Endothelial cell of umbilical vein (primary cell): ENCODE measurements around the gene NEU1. TPM values are rescaled to one million over a fixed set of nuclear protein-coding genes. Genes with fewer than 3 reads are reported as not detected.

Source experiments
- BruUV-seq: library from RNA; stranded (reverse); fragments of 400-500 nt; replicated peaks from 2 replicates; lab custom pipeline; 2021; lab: Mats Ljungman, UMichigan
- CTCF ChIA-PET: fragments of 300-600, 350-600 bp; sonication (Branson Sonifier 250); formaldehyde crosslinking; loops from one replicate; lab custom pipeline; 2021; ENCODE audit warnings: antibody characterized with exemption, inconsistent platforms; lab: Charles Lee
- POLR2A ChIA-PET: fragments of 300-600, 350-600 bp; sonication (Branson Sonifier 250); formaldehyde crosslinking; loops from one replicate; lab custom pipeline; 2021; ENCODE audit warnings: antibody characterized with exemption, inconsistent platforms; lab: Charles Lee
- DNase-seq: peaks from one replicate; pipeline ENCODE4 v3.0.0-alpha.2; 2011; ENCODE audit warnings: low read depth, low spot score
- FAIRE-seq: peaks from 2 replicates; lab custom pipeline; 2011; peaks lifted over from hg19 to GRCh38; lab: Jason Lieb, UNC
- H2AFZ ChIP-seq: 2 replicates; pipeline ENCODE4 v1.6.0; 2012; ENCODE audit warnings: low read depth, low read length, control low read depth, inconsistent platforms
- H3K27ac ChIP-seq: 2 replicates; pipeline ENCODE4 v1.5.1; 2011; ENCODE audit warnings: low read depth, mild to moderate bottlenecking, control low read depth, low read length, moderate library complexity; ENCODE audit not compliant: insufficient read depth
- H3K27me3 ChIP-seq, 2 experiments: 2 replicates each; pipeline versions ENCODE4 v1.6.0 to v1.6.1; 2011; ENCODE audit warnings: low read length in 2 of 2, mixed read lengths in 1 of 2; ENCODE audit not compliant: control insufficient read depth in 2 of 2, insufficient read depth in 2 of 2
- H3K36me3 ChIP-seq, 2 experiments: 2 replicates in 1 of 2; 3 replicates in 1 of 2; pipeline ENCODE4 v1.5.1; 2011; ENCODE audit warnings: low read length in 2 of 2, mild to moderate bottlenecking in 1 of 2, moderate library complexity in 1 of 2; ENCODE audit not compliant: control insufficient read depth in 2 of 2, insufficient read depth in 2 of 2; ENCODE audit errors: extremely low read depth in 1 of 2
- H3K4me1 ChIP-seq: 3 replicates; pipeline ENCODE4 v1.5.1; 2011; ENCODE audit warnings: mild to moderate bottlenecking, low read length; ENCODE audit not compliant: control insufficient read depth, insufficient read depth; ENCODE audit errors: extremely low read depth
- H3K4me2 ChIP-seq: 2 replicates; pipeline ENCODE4 v1.6.1; 2011; ENCODE audit warnings: low read length, control low read depth, mixed read lengths; ENCODE audit not compliant: insufficient read depth
- H3K4me3 ChIP-seq, 3 experiments: fragments of 200-600 bp in 1 of 3; sonication (generic), shearing (Covaris generic) in 1 of 3; replicated peaks in 1 of 3; 2 replicates each; pipeline ENCODE4 v1.5.1; 2011 to 2016; ENCODE audit warnings: control low read depth in 3 of 3, low read length in 3 of 3, mild to moderate bottlenecking in 2 of 3, inconsistent platforms in 1 of 3, low read depth in 1 of 3, moderate library complexity in 1 of 3; ENCODE audit not compliant: insufficient read depth in 1 of 3
- H3K79me2 ChIP-seq: 2 replicates; pipeline ENCODE4 v1.6.0; 2012; ENCODE audit warnings: low read length, inconsistent platforms; ENCODE audit not compliant: control insufficient read depth, insufficient read depth
- H3K9ac ChIP-seq: replicated peaks from 2 replicates; pipeline ENCODE3; 2011; ENCODE audit warnings: low read length, control low read depth; ENCODE audit not compliant: insufficient read depth; ENCODE audit errors: extremely low read depth
- H3K9me1 ChIP-seq: replicated peaks from 3 replicates; pipeline ENCODE4 v1.6.0; 2011; ENCODE audit warnings: mild to moderate bottlenecking, low read length; ENCODE audit not compliant: control insufficient read depth, insufficient read depth; ENCODE audit errors: extremely low read depth
- H3K9me3 ChIP-seq: replicated peaks from 2 replicates; pipeline ENCODE4 v1.5.1; 2012; ENCODE audit warnings: low read length, inconsistent platforms; ENCODE audit not compliant: control insufficient read depth, insufficient read depth
- H4K20me1 ChIP-seq: replicated peaks from 2 replicates; pipeline ENCODE3; 2011; ENCODE audit warnings: mild to moderate bottlenecking, low read length; ENCODE audit not compliant: control insufficient read depth, insufficient read depth; ENCODE audit errors: extremely low read depth
- CTCF ChIP-seq, 2 donors: IDR thresholded peaks; 1 replicate in 1 of 2; 2 replicates in 1 of 2; pipeline ENCODE4 v1.5.1; 2011; ENCODE audit warnings: low read length in 2 of 2, mild to moderate bottlenecking in 2 of 2, moderate library complexity in 2 of 2, control low read depth in 1 of 2, inconsistent platforms in 1 of 2, low read depth in 1 of 2; ENCODE audit not compliant: insufficient read depth in 1 of 2; ENCODE audit errors: extremely low read depth in 1 of 2
- EZH2 ChIP-seq: IDR thresholded peaks from 2 replicates; pipeline ENCODE4 v1.6.1; 2012; ENCODE audit warnings: borderline replicate concordance, low read depth, mild to moderate bottlenecking, moderate library complexity, low read length, inconsistent platforms; ENCODE audit not compliant: severe bottlenecking
- FOS ChIP-seq: IDR thresholded peaks from 2 replicates; pipeline ENCODE4 v1.6.1; 2011; ENCODE audit warnings: mild to moderate bottlenecking, low read length, moderate library complexity, borderline replicate concordance; ENCODE audit not compliant: insufficient read depth
- GATA2 ChIP-seq: IDR thresholded peaks from 2 replicates; pipeline ENCODE4 v1.7.0; 2011; ENCODE audit warnings: low read depth, mild to moderate bottlenecking, moderate library complexity, mixed read lengths, low read length; ENCODE audit not compliant: insufficient read length, insufficient read depth
- JUN ChIP-seq: IDR thresholded peaks from 2 replicates; pipeline ENCODE4 v1.6.1; 2011; ENCODE audit warnings: borderline replicate concordance, low read depth; ENCODE audit not compliant: insufficient read length, insufficient read depth
- MAX ChIP-seq: IDR thresholded peaks from 2 replicates; pipeline ENCODE4 v1.6.1; 2011; ENCODE audit not compliant: insufficient read depth, insufficient read length
- MYC ChIP-seq: IDR thresholded peaks from one replicate; pipeline ENCODE4 v1.6.1; 2011; ENCODE audit warnings: mild to moderate bottlenecking, low read depth, low read length
- POLR2A ChIP-seq: IDR thresholded peaks from 2 replicates; pipeline ENCODE4 v1.6.1; 2012; ENCODE audit warnings: low read depth, mild to moderate bottlenecking, control low read depth, low read length
- POLR2AphosphoS5 ChIP-seq: IDR thresholded peaks from 2 replicates; pipeline ENCODE4 v1.6.1; 2012; ENCODE audit warnings: low read depth, mild to moderate bottlenecking, control low read depth, low read length, moderate library complexity; ENCODE audit not compliant: insufficient read depth
- dilution Hi-C: fragments of 300-500 bp; cut with MboI; formaldehyde crosslinking; loops from one replicate; pipeline ENCODE4 v1.15.0; 2019; ENCODE audit warnings: low sequenced_read_pairs; ENCODE audit not compliant: extremely low pct_ligation_motif_present
- intact Hi-C: fragments of 100-400 bp; cut with micrococcal nuclease; formaldehyde crosslinking; loops from one replicate; pipeline ENCODE4 v1.10.0; 2022
- polyA plus RNA-seq, 4 experiments: library from polyadenylated mRNA; depleted of rRNA in 3 of 4; stranded (reverse) in 3 of 4; unstranded in 1 of 4; fragments of >200 nt; gene quantifications; 2 replicates each; pipeline versions ENCODE4 v1.2.1 to v1.2.3, GENCODE V29; 2011 to 2012; ENCODE audit warnings: missing spikeins in 1 of 4
- total RNA-seq: library from RNA; stranded (reverse); gene quantifications from 2 replicates; pipeline ENCODE4 v1.2.3, GENCODE V29; 2021

The NEU1 gene
- total and polyA plus RNA-seq, 2 donors (not counting 3 experiments of a cell fraction or from before 2014, with no cell fraction given): 62.8 to 111 TPM

GRCh38 chr6:31886541-31886991 lies 23.9 kb upstream of the NEU1 start:
- ChIA-PET POLR2A (no interaction called here), CTCF (interaction anchor here (1.0 to 1.1 kb wide), 2 partner anchors 10 to 11 kb away, joined by 3 to 4 read pairs; partner anchors contain the start of gene EHMT2)
- Histone ChIP-seq H3K9me1 (no peaks in the 10 kb centered on the region), H3K27ac (no peak overlapping the region), H3K4me3 (no peak overlapping the region), H3K9ac (no peak overlapping the region), H4K20me1 (no peaks in the 10 kb centered on the region), H3K4me2 (no peak overlapping the region), H3K9me3 (no peaks in the 10 kb centered on the region), H3K27me3 (no peaks in the 10 kb centered on the region), H3K4me1 (no peaks in the 10 kb centered on the region), H3K79me2 (no peaks in the 10 kb centered on the region), H3K36me3 (peaks cover 8 to 49% of the 10 kb centered on the region in 2 experiments), H2AFZ (no peak overlapping the region)
- FAIRE-seq (no peak), DNase-seq (no peak)
- BruUV-seq: no TSS peak
- no peak for TF ChIP-seq EZH2
- TF ChIP-seq GATA2: no peak
- no peak for TF ChIP-seq MYC
- TF ChIP-seq POLR2A: no peak
- no peak for TF ChIP-seq CTCF (IDR thresholded peaks at IDR 0.05; ENCODE audit: extremely low read depth in 1 of 2, insufficient read depth in 1 of 2, low read depth in 1 of 2, low read length in 2 of 2)
- TF ChIP-seq FOS: no peak
- TF ChIP-seq MAX: no peak
- TF ChIP-seq POLR2AphosphoS5: no peak
- no peak for TF ChIP-seq JUN
- intact Hi-C loops: no loop called here
- dilution Hi-C loops: no loop called here
